GM12873 (cell line): ENCODE results near the gene GPR137B.

Experiments used
- TF ChIP-seq, protein P1 (sequence below): IDR thresholded peaks from 2 replicates; pipeline ENCODE4 v1.5.1; 2012; ENCODE audit warnings: low read depth, mild to moderate bottlenecking, moderate library complexity, low read length, control low read depth; ENCODE audit not compliant: insufficient read depth; ENCODE audit errors: missing control alignments

GPR137B gene

DNA sequence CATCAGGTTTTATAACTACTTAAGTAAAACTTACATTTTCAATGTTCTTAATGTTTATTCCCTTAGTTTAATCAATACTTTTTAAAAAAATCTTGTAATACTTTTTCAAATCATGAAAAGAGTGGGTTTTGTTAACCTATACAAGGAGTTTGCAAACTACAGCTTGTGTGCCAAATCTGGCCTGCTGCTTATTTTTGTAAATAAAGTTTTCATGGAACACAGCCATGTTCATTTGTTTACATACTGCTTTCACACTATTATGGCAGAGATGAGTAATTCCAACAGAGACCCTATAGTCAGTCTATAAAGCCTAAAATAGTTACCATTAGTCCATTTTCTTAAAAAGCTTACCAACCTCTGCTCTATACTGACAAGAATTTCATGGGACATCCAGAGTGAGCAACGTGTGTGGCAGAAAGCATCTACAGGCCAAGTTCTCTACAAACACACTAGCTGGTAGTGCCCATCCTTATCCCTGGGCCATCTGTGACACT is 96.8 kb downstream of the GPR137B start:
- TF ChIP-seq, protein P1, sequence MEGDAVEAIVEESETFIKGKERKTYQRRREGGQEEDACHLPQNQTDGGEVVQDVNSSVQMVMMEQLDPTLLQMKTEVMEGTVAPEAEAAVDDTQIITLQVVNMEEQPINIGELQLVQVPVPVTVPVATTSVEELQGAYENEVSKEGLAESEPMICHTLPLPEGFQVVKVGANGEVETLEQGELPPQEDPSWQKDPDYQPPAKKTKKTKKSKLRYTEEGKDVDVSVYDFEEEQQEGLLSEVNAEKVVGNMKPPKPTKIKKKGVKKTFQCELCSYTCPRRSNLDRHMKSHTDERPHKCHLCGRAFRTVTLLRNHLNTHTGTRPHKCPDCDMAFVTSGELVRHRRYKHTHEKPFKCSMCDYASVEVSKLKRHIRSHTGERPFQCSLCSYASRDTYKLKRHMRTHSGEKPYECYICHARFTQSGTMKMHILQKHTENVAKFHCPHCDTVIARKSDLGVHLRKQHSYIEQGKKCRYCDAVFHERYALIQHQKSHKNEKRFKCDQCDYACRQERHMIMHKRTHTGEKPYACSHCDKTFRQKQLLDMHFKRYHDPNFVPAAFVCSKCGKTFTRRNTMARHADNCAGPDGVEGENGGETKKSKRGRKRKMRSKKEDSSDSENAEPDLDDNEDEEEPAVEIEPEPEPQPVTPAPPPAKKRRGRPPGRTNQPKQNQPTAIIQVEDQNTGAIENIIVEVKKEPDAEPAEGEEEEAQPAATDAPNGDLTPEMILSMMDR, result no peak

DNA sequence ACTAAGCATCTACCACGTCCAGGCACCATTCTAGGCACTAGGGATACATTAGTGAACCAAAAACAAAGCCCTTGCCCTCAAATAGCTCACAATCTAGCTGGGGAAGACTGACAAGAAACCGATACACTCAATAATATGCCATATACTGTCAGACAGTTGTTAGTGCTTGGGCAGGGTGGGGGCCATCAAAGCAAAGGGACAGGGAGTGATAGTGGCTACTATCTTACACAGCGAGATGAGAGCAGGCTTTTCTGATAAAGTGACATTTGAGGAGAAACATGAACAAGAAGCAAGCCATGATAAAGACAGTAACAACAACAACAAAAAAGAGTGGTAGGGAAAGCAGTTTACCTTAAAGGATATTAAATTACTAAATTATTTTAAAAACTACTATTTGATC is 98.3 kb downstream of the GPR137B start:
- TF ChIP-seq, protein P1, result no peak

DNA sequence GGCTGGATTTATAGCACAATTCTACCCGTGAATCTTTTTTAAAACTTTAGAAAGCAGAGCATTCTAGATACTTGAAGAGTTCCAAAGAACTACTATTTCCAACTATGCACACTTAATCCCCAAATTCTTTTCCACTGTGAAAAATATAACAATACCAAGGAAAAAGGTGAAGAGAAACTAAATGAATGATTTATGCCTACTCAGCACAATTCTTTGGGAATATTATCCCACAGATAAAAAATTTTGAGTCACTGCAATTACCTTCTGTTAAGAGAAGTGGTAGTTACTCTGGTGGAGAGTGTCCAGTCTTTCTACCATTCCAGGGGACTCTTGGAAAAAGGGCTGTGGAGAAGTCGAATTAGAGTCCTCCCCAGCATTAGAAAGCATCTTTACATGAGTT is 100.2 kb downstream of the GPR137B start:
- TF ChIP-seq, protein P1, result no peak

DNA sequence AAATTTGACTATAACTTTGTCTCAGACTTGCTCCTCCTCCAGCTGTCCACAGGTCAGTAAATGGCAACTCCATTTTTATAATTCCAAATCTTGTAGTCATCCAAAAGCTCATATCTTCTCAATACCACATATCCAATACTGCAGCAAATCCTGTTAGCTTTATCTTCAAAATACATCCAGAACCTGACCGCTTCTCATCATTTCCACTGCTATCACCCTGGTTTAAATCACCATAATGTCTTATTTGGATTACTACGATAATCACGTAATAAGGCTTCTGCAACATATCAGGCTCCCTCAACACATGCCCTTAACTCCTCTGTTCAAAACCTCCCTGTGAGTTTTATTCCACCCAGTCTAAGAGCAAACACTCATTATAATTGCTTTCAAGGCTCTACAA is 104.9 kb downstream of the GPR137B start:
- TF ChIP-seq, protein P1, result no peak

DNA sequence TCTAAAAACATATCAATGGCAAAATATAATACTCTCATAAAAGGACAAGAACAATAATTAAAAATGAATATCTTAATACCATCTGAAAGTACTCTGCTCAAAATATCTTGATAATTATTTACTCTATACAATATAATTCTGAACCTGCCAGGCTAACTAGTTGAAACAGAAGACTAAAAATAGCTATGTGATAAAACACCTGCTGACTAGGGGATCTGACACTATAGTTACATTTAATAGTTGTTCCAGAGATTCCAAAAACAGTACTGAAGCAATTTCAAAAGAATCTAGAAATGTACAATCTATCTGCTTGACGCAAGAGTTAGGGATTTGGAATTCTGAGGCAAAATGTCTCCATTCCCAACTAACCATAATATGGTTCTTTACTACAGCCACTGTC is 109.2 kb downstream of the GPR137B start:
- TF ChIP-seq, protein P1, result no peak

DNA sequence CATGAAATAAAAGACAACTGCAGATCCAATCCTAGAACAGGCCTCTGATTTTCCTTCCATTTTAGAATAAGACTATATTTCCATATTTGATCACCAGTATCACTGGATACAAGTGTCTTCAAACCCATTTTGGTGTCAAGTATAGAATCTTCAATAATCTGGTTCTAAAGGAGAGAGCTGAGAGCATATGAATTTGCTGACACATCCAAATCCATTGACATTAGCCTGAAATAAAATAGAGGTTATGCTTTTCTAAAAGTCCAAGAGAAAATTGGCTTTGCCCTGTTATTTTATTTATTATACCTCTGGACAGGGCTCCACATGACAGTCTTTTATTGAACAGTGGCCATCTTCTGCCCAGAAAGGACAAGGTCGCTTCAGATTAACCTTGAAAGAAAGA is 110.8 kb downstream of the GPR137B start:
- TF ChIP-seq, protein P1, result no peak

DNA sequence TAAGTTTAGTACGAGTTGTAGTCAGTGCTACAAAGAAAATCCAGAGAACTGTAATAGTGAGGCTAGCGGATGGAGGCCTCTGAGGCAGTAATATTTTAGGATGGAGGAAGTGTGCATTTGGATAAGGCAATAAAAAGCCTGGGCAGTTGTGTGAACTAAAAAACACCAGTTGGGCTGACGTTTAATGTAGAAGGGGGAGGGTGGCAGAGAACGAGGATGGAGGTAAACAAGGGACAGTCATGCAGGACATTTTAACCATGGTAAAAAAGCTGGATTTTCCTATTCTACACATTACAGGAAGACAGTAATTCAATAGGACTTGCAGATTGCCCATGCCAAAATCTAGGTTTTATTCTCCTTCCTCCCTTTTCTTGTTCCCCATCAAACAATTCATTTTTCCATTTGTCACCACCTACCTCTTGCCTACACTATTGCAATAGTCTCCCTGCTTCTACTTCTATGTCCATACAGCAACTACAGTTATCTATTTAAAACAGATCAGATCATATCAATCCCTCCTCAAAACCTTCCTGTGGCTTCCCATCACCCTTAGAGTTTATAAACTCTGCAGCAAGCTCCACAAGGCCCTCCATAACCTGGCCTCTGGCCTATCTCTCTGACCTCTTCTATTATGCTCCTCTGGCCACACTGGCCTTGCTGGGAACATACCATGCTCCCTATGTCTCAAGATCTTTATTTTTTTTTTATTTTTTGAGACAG is 111.7 kb downstream of the GPR137B start:
- TF ChIP-seq, protein P1, result no peak

DNA sequence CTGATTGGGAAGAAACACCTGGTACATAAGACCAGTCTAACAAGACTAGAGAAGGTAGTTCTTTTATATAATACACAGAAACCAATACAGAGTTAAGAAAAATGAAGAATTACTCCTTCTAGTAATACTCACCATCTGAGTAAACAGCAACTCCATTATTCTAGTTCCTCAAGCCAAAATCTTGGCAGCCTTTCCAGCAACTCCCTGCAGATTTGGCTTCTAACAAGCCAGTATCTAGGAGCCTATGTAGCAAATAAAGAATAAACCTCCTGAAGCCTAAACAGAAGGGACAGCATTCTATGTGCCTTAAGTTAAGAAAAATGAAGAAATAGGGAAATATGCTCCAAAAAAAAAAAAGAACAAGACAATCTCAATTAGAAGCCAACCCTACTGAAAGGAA is 114.9 kb downstream of the GPR137B start:
- TF ChIP-seq, protein P1, result no peak
